K562 (cell line): Measurements from ENCODE around the gene NTF4. TPM values are rescaled to one million over a fixed set of nuclear protein-coding genes. Genes with fewer than 3 reads are reported as not detected.
A peak's percentile ranks its signal among the peaks of the same experiment; 100 is the strongest.

Experiments
- ATAC-seq: fragments of 200-7000 bp; cut with Tn5 transposase; 3 replicates; pipeline ENCODE4 v1.9.1; 2020; ENCODE audit warnings: moderate library complexity
- BruUV-seq: library from RNA; stranded (reverse); fragments of 400-500 nt; replicated peaks from 2 replicates; lab custom pipeline; 2021; lab: Mats Ljungman, UMichigan
- CTCF ChIA-PET: fragments of 300-600 bp; formaldehyde crosslinking; extraction: SDS; loops from one replicate; lab custom pipeline; 2021; ENCODE audit warnings: low intra/inter-chr PET ratio; lab: Yijun Ruan, JAX
- POLR2A ChIA-PET: fragments of 300-600, 350-650 bp; sonication (Branson Sonifier 250); formaldehyde crosslinking; extraction: SDS; loops from one replicate; lab custom pipeline; 2021; ENCODE audit warnings: antibody characterized with exemption, inconsistent platforms; lab: Yijun Ruan, JAX
- DNase-seq, 4 experiments: peaks; one replicate each; pipeline versions ENCODE4 v3.0.0 to v3.0.0-alpha.2; 2011 to 2018; ENCODE audit warnings: low spot score in 3 of 4, mixed read lengths in 3 of 4; ENCODE audit errors: extremely low read depth in 1 of 4
- FAIRE-seq: peaks from 2 replicates; lab custom pipeline; 2011; peaks lifted over from hg19 to GRCh38; lab: Jason Lieb, UNC
- H2AFZ ChIP-seq: 2 replicates; pipeline ENCODE4 v1.6.0; 2011; ENCODE audit warnings: low read depth, low read length, control low read depth, inconsistent platforms
- H3K27ac ChIP-seq: fragments of 200-600 bp; 3 replicates; pipeline ENCODE4 v1.8.0; 2011; ENCODE audit warnings: low read depth, mild to moderate bottlenecking, control low read depth, inconsistent platforms, low read length, moderate library complexity, mixed read lengths; ENCODE audit errors: extremely low read depth
- H3K27me3 ChIP-seq, 2 experiments: fragments of 300-600 bp in 1 of 2; 2 replicates in 1 of 2; 3 replicates in 1 of 2; pipeline versions ENCODE4 v1.6.0 to v1.8.0; 2011; ENCODE audit warnings: inconsistent platforms in 2 of 2, low read length in 2 of 2, mild to moderate bottlenecking in 1 of 2, mixed read lengths in 1 of 2, moderate library complexity in 1 of 2; ENCODE audit not compliant: control insufficient read depth in 2 of 2, insufficient read depth in 2 of 2
- H3K36me3 ChIP-seq: fragments of 300-600 bp; 3 replicates; pipeline ENCODE4 v1.8.0; 2011; ENCODE audit warnings: mild to moderate bottlenecking, low read length, inconsistent platforms; ENCODE audit not compliant: control insufficient read depth, insufficient read depth
- H3K4me1 ChIP-seq, 2 experiments: fragments of 200-600 bp in 1 of 2; replicated peaks in 1 of 2; 2 replicates in 1 of 2; 3 replicates in 1 of 2; pipeline versions ENCODE4 v1.5.1 to v1.8.0; 2011; ENCODE audit warnings: inconsistent platforms in 2 of 2, low read length in 2 of 2, mild to moderate bottlenecking in 1 of 2, mixed read lengths in 1 of 2, moderate library complexity in 1 of 2; ENCODE audit not compliant: control insufficient read depth in 2 of 2, insufficient read depth in 2 of 2
- H3K4me2 ChIP-seq: 2 replicates; pipeline ENCODE4 v1.6.1; 2011; ENCODE audit warnings: low read length, control low read depth, inconsistent platforms, mixed read lengths; ENCODE audit not compliant: insufficient read depth
- H3K4me3 ChIP-seq: fragments of 200-600 bp; sonication (generic), shearing (Covaris generic); 2 replicates; pipeline ENCODE4 v1.5.1; 2016; ENCODE audit warnings: control low read depth, inconsistent platforms
- H3K79me2 ChIP-seq: fragments of 200-600 bp; 3 replicates; pipeline ENCODE4 v1.8.0; 2011; ENCODE audit warnings: low read length, inconsistent platforms; ENCODE audit not compliant: control insufficient read depth, insufficient read depth
- H3K9ac ChIP-seq, 2 experiments: 2 replicates each; pipeline versions ENCODE4 v1.6.0 to v1.6.1; 2011; ENCODE audit warnings: low read depth in 2 of 2, low read length in 2 of 2, control low read depth in 1 of 2, inconsistent platforms in 1 of 2, mild to moderate bottlenecking in 1 of 2, mixed read lengths in 1 of 2; ENCODE audit not compliant: insufficient read depth in 1 of 2
- H3K9me1 ChIP-seq: one replicate; pipeline ENCODE4 v1.6.0; 2011; ENCODE audit warnings: inconsistent platforms, mild to moderate bottlenecking, low read length, moderate library complexity; ENCODE audit not compliant: control insufficient read depth, insufficient read depth
- H3K9me3 ChIP-seq: replicated peaks from 2 replicates; pipeline ENCODE4 v1.5.1; 2011; ENCODE audit warnings: low read depth, low read length, inconsistent platforms; ENCODE audit not compliant: control insufficient read depth, insufficient read depth
- H4K20me1 ChIP-seq: replicated peaks from 2 replicates; pipeline ENCODE4 v1.6.1; 2011; ENCODE audit warnings: low read length, inconsistent platforms, mixed read lengths; ENCODE audit not compliant: control insufficient read depth, insufficient read depth
- AFF1 ChIP-seq, 2 experiments: fragments of 450-650 bp; IDR thresholded peaks; 2 replicates each; pipeline ENCODE4 v1.6.1; 2018; ENCODE audit warnings: mild to moderate bottlenecking in 2 of 2, low read depth in 1 of 2; ENCODE audit not compliant: partially characterized antibody in 2 of 2
- CBX2 ChIP-seq: fragments of 200-600 bp; sonication (generic); IDR thresholded peaks from one replicate; pipeline ENCODE4 v1.6.1; 2012; ENCODE audit warnings: mild to moderate bottlenecking, low read length, inconsistent platforms; ENCODE audit not compliant: insufficient read depth, poor library complexity, severe bottlenecking
- E2F1 ChIP-seq: sonication (generic); formaldehyde crosslinking; IDR thresholded peaks from 2 replicates; pipeline ENCODE4 v1.8.1; 2023; ENCODE audit warnings: mild to moderate bottlenecking, missing genetic modification reagents, moderate library complexity
- HBP1 ChIP-seq: fragments of 450-650 bp; formaldehyde crosslinking; IDR thresholded peaks from 2 replicates; pipeline ENCODE4 v1.4.0; 2022; ENCODE audit warnings: missing genetic modification characterization
- JUND ChIP-seq, 2 experiments: IDR thresholded peaks; 2 replicates in 1 of 2; 3 replicates in 1 of 2; pipeline ENCODE4 v1.6.1; 2011; ENCODE audit warnings: borderline replicate concordance in 2 of 2, low read depth in 2 of 2, low read length in 2 of 2, improper control_type of control experiment in 1 of 2, missing biosample characterization in 1 of 2, missing genetic modification characterization in 1 of 2, missing genetic modification reagents in 1 of 2
- MAZ ChIP-seq, 2 experiments: fragments of 450-650 bp in 1 of 2; sonication (generic) in 1 of 2; formaldehyde crosslinking; IDR thresholded peaks in 1 of 2; conservative IDR thresholded peaks in 1 of 2; 2 replicates each; pipeline versions ENCODE4 v1.4.0 to v1.5.0; 2020; ENCODE audit warnings: mild to moderate bottlenecking in 1 of 2, missing genetic modification reagents in 1 of 2
- MCM2 ChIP-seq: fragments of 450-650 bp; IDR thresholded peaks from 2 replicates; pipeline ENCODE4 v1.6.1; 2017; ENCODE audit warnings: low read depth, mild to moderate bottlenecking
- PKNOX1 ChIP-seq: fragments of 450-650 bp; IDR thresholded peaks from 2 replicates; pipeline ENCODE4 v1.6.1; 2016
- UBTF ChIP-seq, 2 experiments: IDR thresholded peaks; 2 replicates each; pipeline ENCODE4 v1.6.1; 2012; ENCODE audit warnings: improper control_type of control experiment in 2 of 2, low read depth in 2 of 2, low read length in 2 of 2, borderline replicate concordance in 1 of 2
- ZNF316 ChIP-seq: fragments of 450-650 bp; IDR thresholded peaks from 2 replicates; pipeline ENCODE4 v1.6.1; 2016
- WGBS: fragments of 100-300 bp; shearing (Covaris generic); methylation state at CpG from one replicate; pipeline ENCODE4 v1.1.6; 2016; ENCODE audit warnings: low coverage, mixed read lengths; ENCODE audit not compliant: insufficient coverage; ENCODE audit errors: missing lambda C conversion rate; 5-methylcytosine and 5-hydroxymethylcytosine counted together
- in situ Hi-C: fragments of 300-500 bp; cut with MboI; formaldehyde crosslinking; loops from 4 replicates; pipeline ENCODE4 v1.15.0; 2018; ENCODE audit warnings: inconsistent platforms, mixed read lengths
- intact Hi-C: fragments of 100-400 bp; cut with micrococcal nuclease; formaldehyde crosslinking; loops from 2 replicates; pipeline ENCODE4 v1.14.2; 2022
- polyA plus RNA-seq, 8 experiments: library from polyadenylated mRNA; depleted of rRNA in 4 of 8; stranded (reverse) in 5 of 8; unstranded in 3 of 8; fragments of >200 nt; fragmentation: Nextera tagmentation in 2 of 8; fragmentation: Illumina TruSeq in 1 of 8; extraction: Ambion mirVana in 2 of 8; extraction: Trizol in 1 of 8; gene quantifications; 2 replicates each; pipeline versions ENCODE4 v1.2.1 to v1.2.3, GENCODE V29; 2011 to 2014; ENCODE audit warnings: inconsistent platforms in 1 of 8, missing spikeins in 1 of 8
- total RNA-seq, 7 experiments: library from RNA; depleted of rRNA in 6 of 7; stranded (reverse); fragments of >200 nt in 6 of 7; fragmentation: Illumina TruSeq in 2 of 7; extraction: Trizol in 2 of 7; gene quantifications; 2 replicates each; pipeline versions ENCODE4 v1.2.1 to v1.2.3, GENCODE V29; 2011 to 2021; ENCODE audit warnings: low replicate concordance in 1 of 7

NTF4 gene
- total and polyA plus RNA-seq, 9 of the 15 experiments (the other 6 are each of a cell fraction or from before 2014, with no cell fraction given): not detected

GRCh38 chr19:49109051-49109450 lies 44.4 kb upstream of the NTF4 start:
- Histone ChIP-seq H3K9me3 (no peaks in the 10 kb centered on the region), H3K9ac (no peak overlapping the region; a peak in 1 of 4 replicates), H3K36me3 (peaks cover 59% of the 10 kb centered on the region), H3K4me1 (peaks cover 22 to 54% of the 10 kb centered on the region in 2 experiments), H3K4me3 (no peak overlapping the region), H2AFZ (no peak overlapping the region), H3K4me2 (no peak overlapping the region), H3K9me1 (peaks cover 11% of the 10 kb centered on the region), H3K79me2 (peaks cover 5% of the 10 kb centered on the region; the same call in 2 of the 3 replicates), H4K20me1 (peaks cover 17% of the 10 kb centered on the region), H3K27me3 (no peaks in the 10 kb centered on the region), H3K27ac (no peak overlapping the region)
- 64% methylated on average over 4 of the region's 5 CpGs for WGBS
- no peak for DNase-seq
- intact Hi-C loops (no loop called here), in situ Hi-C loops (no loop called here)
- CTCF ChIA-PET: no interaction called here
- POLR2A ChIA-PET: interaction anchor here (0.6 to 2.2 kb wide), 5 partner anchors 11 to 1640 kb away, joined by 3 to 12 read pairs (median 3); no protein-coding TSS in a partner anchor
- no peak for FAIRE-seq
- BruUV-seq: no TSS peak
- 0 out of 3 replicates have a peak, but pooled peaks have one; percentile 7 for ATAC-seq
- TF ChIP-seq AFF1 (IDR thresholded peaks at IDR 0.05; ENCODE audit: low read depth in 1 of 2, partially characterized antibody in 2 of 2) (no peak), UBTF (IDR thresholded peaks at IDR 0.05; ENCODE audit: borderline replicate concordance in 1 of 2, low read depth in 2 of 2, low read length in 2 of 2) (no peak), JUND (IDR thresholded peaks at IDR 0.05; ENCODE audit: borderline replicate concordance, low read depth, low read length) (no peak), JUND (tag; IDR thresholded peaks at IDR 0.05; ENCODE audit: borderline replicate concordance, low read depth, low read length) (no peak), E2F1 (CRISPR knock-in tag) (no peak), PKNOX1 (peak; percentile 43; the same call in 1 of the 2 replicates), ZNF316 (no peak), MAZ (CRISPR knock-in tag; conservative IDR thresholded peaks at IDR 0.05 in 1 of 2, IDR thresholded peaks at IDR 0.05 in 1 of 2) (no peak), HBP1 (no peak), CBX2 (no peak), MCM2 (no peak)
